GM18511 (cell line): ENCODE measurements around the gene SNAI3.
"Not testable (repeated sequence)": the region's sequence is repeated elsewhere in the genome, so short reads cannot be mapped to it uniquely, and the experiment has no call there.

Experiments used
- ATAC-seq: cut with Tn5 transposase; IDR thresholded peaks from one replicate; pipeline ENCODE4 v1.9.1; 2021; ENCODE audit warnings: mild to moderate bottlenecking, moderate library complexity; ENCODE audit not compliant: unreplicated experiment

SNAI3 gene

DNA sequence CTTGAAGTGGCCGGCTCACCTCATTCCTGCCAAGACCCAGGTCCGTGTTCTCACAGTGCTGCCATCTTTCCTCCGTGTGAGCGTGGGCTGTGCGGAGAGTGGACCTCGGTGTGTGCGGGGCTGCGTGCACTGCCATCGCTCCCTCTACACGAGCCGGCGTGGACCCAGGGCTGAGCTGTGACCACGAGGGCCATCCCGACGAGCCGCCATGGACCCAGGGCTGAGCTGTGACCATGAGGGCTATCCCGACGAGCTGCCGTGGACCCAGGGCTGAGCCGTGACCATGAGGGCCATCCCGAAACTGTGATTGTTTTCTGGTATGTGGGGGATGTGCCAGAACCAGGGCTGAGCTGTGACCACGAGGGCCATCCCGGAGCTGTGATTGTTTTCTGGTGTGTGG is 14.5 kb downstream of the SNAI3 start:
- no peak for ATAC-seq

DNA sequence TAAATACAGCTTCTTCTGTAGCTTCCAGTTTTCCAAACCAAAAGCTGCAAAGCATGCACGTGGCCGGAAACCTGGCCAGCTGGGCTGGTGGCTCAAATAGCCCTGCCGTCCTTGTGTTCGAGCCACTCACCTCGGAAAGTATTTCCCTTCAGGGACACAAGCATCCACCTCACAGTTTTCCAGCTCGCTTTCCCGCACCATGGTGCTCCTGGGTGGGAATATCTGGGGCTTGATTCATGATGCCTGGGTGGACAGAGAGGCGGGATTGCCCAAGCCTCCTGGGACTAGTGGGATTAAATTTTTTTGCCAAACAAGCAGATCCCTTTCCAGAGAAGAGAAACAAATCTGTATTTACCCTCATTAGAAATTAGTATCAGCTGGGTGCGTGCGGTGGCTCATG is 16.3 kb downstream of the SNAI3 start:
- no peak for ATAC-seq

GRCh38 chr16:88669493-88669892 is 16.8 kb downstream of the SNAI3 start:
- not testable (repeated sequence) for ATAC-seq

DNA sequence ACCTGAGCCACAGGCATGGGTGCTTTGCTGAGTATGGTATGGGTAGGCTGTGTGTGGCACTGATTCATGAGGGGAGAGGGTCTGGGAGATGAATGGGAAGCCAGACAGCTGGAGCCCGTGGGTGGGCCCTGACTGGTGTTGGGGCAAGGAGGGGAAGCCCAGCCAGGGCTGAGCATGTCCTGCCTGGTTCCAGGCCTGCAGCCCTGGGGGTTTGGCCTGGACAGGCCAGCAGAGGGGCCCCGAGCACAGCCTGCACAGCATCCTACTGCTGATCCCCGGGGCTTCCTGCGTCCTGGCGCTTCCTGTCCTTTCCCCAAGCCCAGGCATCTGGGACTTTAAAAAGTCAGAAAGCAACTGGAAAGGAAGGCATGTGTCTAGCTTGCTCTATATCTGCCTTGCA is 18.8 kb downstream of the SNAI3 start:
- no peak for ATAC-seq

DNA sequence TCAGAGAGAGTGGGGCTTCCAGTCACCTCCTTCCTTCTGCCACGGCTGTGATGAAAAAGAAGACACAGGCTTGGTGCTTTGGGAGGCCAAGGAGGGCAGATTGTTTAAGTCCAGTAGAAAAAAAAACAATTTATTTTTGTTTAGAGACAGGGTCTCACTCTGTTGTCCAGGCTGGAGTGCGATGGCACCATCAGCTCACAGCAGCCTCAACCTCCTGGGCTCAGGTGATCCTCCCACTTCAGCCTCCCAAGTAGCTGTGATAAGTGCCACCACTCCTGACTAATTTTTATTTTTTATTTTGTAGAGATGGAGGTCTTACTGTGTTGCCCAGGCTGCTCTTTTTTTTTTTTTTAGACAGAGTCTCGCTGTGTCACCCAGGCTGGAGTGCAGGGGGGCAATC is 20.7 kb downstream of the SNAI3 start:
- no peak for ATAC-seq

GRCh38 chr16:88665148-88665547 is 21.2 kb downstream of the SNAI3 start:
- no peak for ATAC-seq

DNA sequence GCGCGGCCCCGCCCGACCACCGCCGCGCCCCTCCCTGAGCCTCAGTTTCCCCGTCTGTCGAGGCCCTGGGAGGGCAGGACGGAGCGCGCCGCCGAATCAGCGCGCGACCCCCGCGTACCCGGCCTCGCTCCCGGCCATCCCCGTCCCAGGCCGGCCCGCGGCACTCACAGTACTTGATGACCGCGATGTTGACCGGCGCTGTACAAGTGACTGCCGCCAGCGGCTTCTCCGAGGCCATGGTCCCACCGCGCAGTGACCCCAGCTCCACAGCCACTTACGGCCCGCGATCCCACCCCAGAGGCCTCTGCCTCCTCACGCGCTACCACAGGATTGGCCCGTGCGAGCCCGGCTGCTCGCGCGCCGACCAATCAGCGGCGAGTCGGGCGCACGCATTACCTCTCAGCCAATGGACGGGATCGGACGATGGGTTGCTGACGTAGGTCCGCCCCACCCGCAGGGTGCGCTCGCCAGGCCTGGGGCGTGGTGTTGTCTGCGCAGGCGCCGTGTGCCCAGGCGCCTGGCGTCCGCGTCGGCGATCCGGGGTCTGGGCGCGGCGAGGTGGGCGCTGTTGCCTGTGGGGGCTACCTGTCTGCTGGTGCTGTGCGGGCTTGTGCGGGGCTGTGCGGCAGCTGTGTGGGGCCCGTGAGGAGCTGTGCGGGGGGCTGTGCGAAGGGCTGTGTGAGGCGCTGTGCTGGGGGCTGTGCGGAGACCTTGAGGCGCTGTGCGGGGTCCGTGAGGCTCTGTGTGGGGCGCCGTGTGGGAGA is 23.3 kb downstream of the SNAI3 start, which contains the start of gene MVD:
Gene MVD (minus strand): TSS at position 249 of the 764 bp plus-strand sequence. CDS start 11 bp downstream, at position 238.
- ATAC-seq = peak; percentile 95

DNA sequence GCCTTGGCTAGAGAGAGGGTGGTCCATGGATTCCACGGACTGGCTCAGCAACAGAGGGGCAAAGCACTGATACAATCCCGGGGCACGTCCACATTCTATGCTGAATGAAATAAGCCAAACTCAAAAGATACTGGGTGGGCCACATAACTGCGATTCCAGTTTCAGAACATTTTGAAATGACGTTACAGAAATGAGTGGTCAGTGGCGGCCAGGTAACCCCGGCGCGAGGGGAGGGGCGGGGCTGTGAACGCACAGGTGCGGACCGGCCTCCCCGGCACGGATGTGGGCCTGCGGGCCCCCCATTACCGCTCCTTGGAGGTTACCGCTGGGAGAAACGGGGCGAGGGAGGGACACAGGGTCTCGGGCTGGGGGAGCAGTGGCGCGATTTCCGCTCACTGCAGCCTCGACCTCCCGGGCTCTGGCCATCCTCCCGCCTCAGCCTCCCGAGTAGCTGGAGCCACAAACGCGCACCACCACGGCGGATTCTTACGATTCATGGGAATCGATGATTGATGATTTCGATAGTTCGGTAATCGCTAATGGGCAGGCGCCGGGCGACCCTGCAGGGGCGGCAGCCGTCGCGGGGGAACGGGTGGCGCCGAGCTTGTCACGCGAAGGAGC is 24.0 kb downstream of the SNAI3 start:
- ATAC-seq = peak; percentile 14

GRCh38 chr16:88661468-88661867 is 24.8 kb downstream of the SNAI3 start:
- no peak for ATAC-seq

DNA sequence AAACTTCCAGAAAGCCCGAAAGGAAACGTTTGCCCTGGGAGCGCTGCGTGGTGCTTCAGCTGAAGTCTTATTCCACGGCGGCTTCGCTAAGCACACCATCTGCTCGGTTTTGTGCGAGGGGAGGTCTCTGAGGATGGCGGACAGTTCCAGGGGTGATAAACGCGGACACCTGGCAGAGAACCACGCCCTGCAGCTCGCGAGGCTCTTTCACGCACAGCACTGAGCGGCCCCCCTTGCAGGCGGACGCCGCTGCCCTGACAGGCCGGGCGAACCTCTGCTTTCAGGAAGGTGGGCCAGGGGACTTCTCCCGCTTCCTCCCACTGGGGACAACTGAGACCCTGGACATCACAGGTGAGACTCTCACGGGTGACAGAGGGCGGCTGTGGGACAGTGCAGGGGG is 27.1 kb downstream of the SNAI3 start:
- ATAC-seq = no peak

GRCh38 chr16:88658714-88659113 is 27.6 kb downstream of the SNAI3 start:
- ATAC-seq = no peak

DNA sequence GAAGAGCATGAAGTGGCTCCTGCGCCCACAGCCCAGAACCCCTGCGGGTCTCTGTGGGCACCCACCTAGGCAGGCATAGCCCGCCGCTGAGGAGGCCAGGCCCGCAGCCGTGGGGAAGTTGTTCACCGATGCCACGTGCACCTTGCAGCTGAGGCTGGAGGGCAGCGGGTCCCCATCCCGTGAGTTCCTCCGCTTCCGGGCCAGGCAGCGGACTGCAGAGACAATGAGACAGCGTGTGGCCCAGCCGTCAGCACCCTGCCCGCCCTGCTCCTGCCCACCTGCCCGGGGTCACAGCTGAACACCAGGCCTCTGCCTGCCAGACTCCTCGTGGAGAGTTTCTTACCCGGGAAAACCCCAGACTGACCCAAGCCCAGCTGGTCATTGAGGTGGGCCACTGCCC is 28.9 kb downstream of the SNAI3 start:
- no peak for ATAC-seq

DNA sequence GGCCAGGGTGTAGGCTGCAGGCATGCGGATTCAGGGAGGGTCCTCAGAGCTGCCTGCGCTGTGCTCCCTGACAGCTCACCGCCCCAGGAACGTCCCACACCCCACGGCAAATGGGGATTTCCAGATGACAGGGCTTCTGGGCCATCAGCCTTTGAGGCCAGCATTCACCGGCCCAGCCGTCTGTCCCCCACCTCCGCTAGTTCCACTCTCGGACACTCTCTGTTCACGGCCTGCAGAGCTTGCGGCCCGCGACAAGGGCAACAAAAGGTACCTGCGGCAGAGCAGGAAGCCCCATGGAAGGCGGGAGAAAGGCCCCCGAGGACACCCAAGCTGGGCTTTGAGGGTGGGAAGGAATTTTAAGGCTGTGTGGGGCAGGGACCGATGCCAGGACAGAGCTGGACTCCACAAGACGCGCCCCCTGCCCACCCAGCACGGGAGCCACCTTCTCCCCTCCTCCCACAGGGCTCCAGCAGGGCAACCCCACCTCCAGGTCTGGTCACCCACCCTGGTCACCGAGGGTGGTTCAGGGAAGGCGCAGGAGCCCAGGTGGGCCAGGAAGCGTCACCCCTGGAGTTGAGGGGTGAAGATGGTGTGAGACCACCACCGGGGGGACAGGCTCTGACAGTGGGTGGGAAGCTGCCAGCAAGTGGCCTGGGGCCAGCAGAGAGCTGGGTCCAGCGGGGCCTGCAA is 29.9 kb downstream of the SNAI3 start:
- no peak for ATAC-seq

GRCh38 chr16:88655733-88656281 is 30.5 kb downstream of the SNAI3 start:
- no peak for ATAC-seq

GRCh38 chr16:88655053-88655732 is 31.1 kb downstream of the SNAI3 start:
- ATAC-seq = no peak

DNA sequence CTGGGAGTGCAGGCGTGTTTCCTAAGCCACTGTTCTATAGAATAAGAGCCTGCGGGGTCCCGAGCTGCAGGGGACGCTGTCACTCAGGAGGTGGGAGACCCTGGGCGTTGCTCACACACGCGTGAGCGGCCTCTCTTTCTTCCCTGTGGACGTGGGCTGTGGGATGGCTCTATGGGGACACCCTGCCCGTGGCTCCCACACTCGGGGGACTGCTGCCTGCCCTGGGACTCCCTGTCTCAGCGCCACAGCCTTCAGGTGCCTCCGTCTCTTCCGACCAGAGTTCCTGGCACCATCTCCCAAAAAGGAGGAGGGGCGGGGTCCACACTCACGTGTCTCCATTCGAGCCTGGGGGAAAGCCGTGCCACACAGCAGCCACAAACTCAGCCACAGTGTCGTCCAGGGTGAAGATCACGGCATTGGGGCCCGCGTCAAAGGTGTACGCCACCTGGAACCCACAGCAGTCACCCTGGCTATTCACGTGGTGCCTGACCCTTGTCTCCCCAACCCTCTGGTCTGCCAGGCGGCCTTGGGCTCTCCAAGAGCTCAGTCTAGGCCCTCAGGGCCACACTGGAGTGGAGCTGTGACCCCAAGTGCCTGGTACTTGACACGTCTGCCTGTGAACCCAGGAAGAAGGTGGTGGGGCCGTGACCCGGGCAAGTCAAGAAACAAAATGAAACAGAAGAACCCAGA is 31.8 kb downstream of the SNAI3 start:
- ATAC-seq = no peak

GRCh38 chr16:88653596-88654362 is 32.5 kb downstream of the SNAI3 start:
- ATAC-seq = no peak

DNA sequence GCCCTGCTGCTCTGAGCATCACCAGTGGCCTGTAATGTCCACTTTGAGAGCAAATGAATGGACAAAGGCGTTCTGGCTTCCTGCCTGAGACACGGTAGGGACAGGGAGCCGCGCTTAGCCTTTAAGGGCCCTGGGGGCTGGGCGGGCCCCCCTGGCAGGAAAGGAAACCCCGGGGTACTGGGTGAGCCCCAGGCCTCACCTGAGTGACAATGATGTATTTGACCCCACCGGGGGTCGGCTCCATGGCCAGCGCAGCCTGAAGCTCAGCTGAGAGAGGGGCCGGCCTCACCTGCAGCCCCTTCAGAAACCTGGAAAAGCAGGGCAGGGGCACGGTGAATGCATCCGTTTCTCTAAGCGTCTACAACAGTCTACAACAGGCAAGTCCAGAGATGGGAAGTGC is 33.2 kb downstream of the SNAI3 start:
- ATAC-seq = no peak

- no peak for ATAC-seq
Observed at GRCh38 chr16:88652762-88653063, 33.6 kb downstream of the SNAI3 start.
